HUES6 (cell line): ENCODE measurements around the gene CELSR1.

Experiments
- H3K27ac ChIP-seq: 2 replicates; pipeline ENCODE4 v1.7.0; 2013; ENCODE audit warnings: low read depth, mild to moderate bottlenecking, low read length, inconsistent platforms
- H3K27me3 ChIP-seq: 2 replicates; pipeline ENCODE4 v1.6.1; 2013; ENCODE audit warnings: low read length; ENCODE audit not compliant: control insufficient read depth, insufficient read depth
- H3K36me3 ChIP-seq: 2 replicates; pipeline ENCODE4 v1.6.1; 2013; ENCODE audit warnings: low read length; ENCODE audit not compliant: control insufficient read depth, insufficient read depth
- H3K4me1 ChIP-seq: 2 replicates; pipeline ENCODE4 v1.6.1; 2013; ENCODE audit warnings: low read length; ENCODE audit not compliant: control insufficient read depth, insufficient read depth
- H3K4me3 ChIP-seq: 2 replicates; pipeline ENCODE4 v1.5.1; 2013; ENCODE audit warnings: low read depth, low read length
- H3K9ac ChIP-seq: one replicate; pipeline ENCODE4 v1.6.1; 2013; ENCODE audit warnings: mild to moderate bottlenecking, low read length
- H3K9me3 ChIP-seq: 2 replicates; pipeline ENCODE4 v1.6.1; 2013; ENCODE audit warnings: low read depth, low read length; ENCODE audit not compliant: control insufficient read depth, insufficient read depth

Gene CELSR1

GRCh38 chr22:46355996-46356471, 181.4 kb downstream of the CELSR1 start:
- peaks cover 79% of the 10 kb centered on the region for H3K36me3 ChIP-seq
- no peak overlapping the region for H3K27ac ChIP-seq
- H3K4me1 ChIP-seq: no peaks in the 10 kb centered on the region

DNA sequence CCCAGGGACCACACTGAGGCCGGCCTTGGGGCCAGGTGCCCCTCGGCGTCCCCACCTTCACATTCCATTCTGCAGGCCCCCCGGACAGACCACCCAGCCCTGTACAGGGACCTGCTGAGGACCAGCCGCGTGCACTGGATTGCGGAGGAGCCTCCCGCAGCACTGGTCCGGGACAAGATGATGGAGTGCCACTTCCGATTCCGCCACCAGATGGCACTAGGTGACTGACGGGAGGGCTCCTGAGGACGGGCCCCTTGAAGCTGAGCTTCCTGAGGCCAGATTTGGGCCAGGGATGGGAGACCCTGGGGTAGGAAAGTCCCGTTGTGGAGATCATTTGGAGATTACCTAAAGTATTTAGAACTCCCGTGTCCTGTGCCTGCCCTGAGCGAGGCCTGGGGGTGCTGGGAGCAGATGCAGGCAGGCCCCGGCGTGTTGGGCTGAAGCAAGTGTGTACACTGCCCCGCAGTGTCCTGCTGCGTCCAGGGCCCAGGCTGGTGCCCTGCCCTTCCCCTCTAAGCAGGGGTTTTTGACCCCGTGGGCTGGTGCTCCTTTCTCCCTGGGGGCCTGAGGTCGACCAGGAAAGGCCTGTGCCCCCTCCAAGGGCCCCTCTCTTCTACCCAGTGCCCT, 181.9 kb downstream of the CELSR1 start:
- no peaks in the 10 kb centered on the region for H3K4me1 ChIP-seq
- H3K4me3 ChIP-seq: no peak overlapping the region
- H3K27me3 ChIP-seq: no peaks in the 10 kb centered on the region
- H3K36me3 ChIP-seq: peaks cover 85% of the 10 kb centered on the region
- no peak overlapping the region for H3K27ac ChIP-seq
- H3K9me3 ChIP-seq: no peaks in the 10 kb centered on the region
- H3K9ac ChIP-seq: no peak overlapping the region

More at GRCh38 chr22:46355996-46356471, 181.4 kb downstream of the CELSR1 start:
- no peak overlapping the region for H3K4me3 ChIP-seq
- H3K9ac ChIP-seq: no peak overlapping the region
- H3K27me3 ChIP-seq: no peaks in the 10 kb centered on the region
- H3K9me3 ChIP-seq: no peaks in the 10 kb centered on the region

- Histone ChIP-seq H3K27ac (no peak overlapping the region), H3K36me3 (peaks cover 85% of the 10 kb centered on the region), H3K9ac (no peak overlapping the region), H3K9me3 (no peaks in the 10 kb centered on the region), H3K4me3 (no peak overlapping the region), H3K4me1 (no peaks in the 10 kb centered on the region), H3K27me3 (no peaks in the 10 kb centered on the region)
Observed at GRCh38 chr22:46354993-46355305, 182.5 kb downstream of the CELSR1 start.

GRCh38 chr22:46354176-46354992, 183.0 kb downstream of the CELSR1 start:
- Histone ChIP-seq H3K27me3 (no peaks in the 10 kb centered on the region), H3K9ac (no peak overlapping the region), H3K4me1 (no peaks in the 10 kb centered on the region), H3K36me3 (peaks cover 87% of the 10 kb centered on the region), H3K9me3 (no peaks in the 10 kb centered on the region), H3K4me3 (no peak overlapping the region), H3K27ac (no peak overlapping the region)

DNA sequence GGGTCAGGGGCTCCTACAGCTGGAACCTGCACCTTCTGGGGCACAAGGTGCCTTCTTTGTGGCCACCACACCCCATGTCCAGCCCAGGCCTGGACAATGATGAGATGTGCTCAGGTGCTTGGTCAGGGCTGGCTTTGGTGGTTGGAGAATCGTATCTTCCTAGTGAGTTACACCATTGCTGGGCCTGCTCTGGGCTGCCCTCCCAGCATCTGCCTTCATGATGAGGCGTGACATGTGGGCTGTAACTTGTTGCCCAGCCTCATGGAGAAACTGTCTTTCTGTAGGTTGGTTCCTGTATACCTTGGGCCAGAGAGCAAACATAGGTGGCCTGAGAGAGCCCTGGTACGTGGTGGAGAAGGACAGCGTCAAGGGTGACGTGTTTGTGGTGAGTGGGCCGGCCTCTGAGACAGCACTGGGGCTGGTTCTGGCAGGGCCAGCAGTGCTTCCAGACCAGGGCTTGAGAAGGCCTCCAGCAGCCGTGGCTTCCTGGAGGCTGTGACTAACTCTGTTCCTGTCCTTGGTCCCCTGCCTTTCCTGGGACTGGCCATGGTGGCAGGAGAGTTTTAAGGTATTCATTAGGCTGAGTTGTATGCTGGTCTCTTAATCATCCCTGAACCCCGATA, 183.8 kb downstream of the CELSR1 start:
- H3K9me3 ChIP-seq: no peaks in the 10 kb centered on the region
- no peak overlapping the region for H3K9ac ChIP-seq
- no peak overlapping the region for H3K4me3 ChIP-seq
- H3K4me1 ChIP-seq: no peaks in the 10 kb centered on the region
- H3K27ac ChIP-seq: no peak overlapping the region
- H3K27me3 ChIP-seq: no peaks in the 10 kb centered on the region
- H3K36me3 ChIP-seq: peaks cover 87% of the 10 kb centered on the region

DNA sequence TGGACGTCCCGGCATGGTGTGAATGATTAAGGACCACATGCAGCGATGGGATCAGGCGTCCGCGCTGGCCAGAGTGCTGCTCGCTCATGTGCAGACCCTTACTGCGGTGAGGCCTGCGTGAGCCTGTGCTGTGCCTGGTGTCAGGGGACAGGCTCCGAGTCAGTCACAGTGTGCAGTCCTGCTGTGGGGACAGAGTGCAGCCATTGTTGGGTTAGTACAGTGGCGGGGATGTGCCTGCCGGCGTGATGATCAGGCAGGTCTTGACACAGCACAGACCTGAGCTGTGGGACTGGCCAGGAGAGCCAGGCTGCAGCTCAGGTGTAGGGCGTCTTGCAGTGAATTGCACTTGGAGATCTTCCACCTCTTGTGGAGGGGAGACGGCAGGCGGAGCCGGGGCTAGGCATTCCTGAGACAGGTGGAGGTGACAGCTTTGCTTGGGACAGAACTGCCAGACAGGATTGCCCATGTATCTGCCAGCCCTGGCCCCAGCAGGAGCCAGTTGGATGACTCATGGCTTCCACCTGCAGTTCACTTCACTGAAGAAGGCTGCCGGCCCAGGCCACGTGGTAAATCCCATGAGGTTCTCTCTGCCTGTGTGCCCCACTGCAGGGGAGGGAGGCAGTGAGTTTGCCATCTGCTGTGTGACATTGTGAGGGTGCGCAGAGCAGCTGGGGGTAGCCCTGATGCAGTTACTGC, 184.6 kb downstream of the CELSR1 start:
- H3K36me3 ChIP-seq: peaks cover 87% of the 10 kb centered on the region
- no peak overlapping the region for H3K9ac ChIP-seq
- H3K27ac ChIP-seq: no peak overlapping the region
- no peaks in the 10 kb centered on the region for H3K27me3 ChIP-seq
- no peaks in the 10 kb centered on the region for H3K9me3 ChIP-seq
- H3K4me3 ChIP-seq: no peak overlapping the region
- H3K4me1 ChIP-seq: no peaks in the 10 kb centered on the region

GRCh38 chr22:46352276-46352675, 185.1 kb downstream of the CELSR1 start:
- Histone ChIP-seq H3K9ac (no peak overlapping the region), H3K4me1 (no peaks in the 10 kb centered on the region), H3K9me3 (no peaks in the 10 kb centered on the region), H3K27me3 (no peaks in the 10 kb centered on the region), H3K36me3 (peaks cover 89% of the 10 kb centered on the region), H3K4me3 (no peak overlapping the region), H3K27ac (no peak overlapping the region)

- Histone ChIP-seq H3K9ac (no peak overlapping the region), H3K4me1 (no peaks in the 10 kb centered on the region), H3K27me3 (no peaks in the 10 kb centered on the region), H3K4me3 (no peak overlapping the region), H3K36me3 (peaks cover 88% of the 10 kb centered on the region), H3K9me3 (no peaks in the 10 kb centered on the region), H3K27ac (no peak overlapping the region)
Observed at GRCh38 chr22:46351767-46352166, 185.7 kb downstream of the CELSR1 start.

- no peak overlapping the region for H3K27ac ChIP-seq
- H3K4me1 ChIP-seq: no peaks in the 10 kb centered on the region
- H3K36me3 ChIP-seq: peaks cover 88% of the 10 kb centered on the region
- no peak overlapping the region for H3K4me3 ChIP-seq
- peak overlapping the region; percentile 6 for H3K9ac ChIP-seq
- no peaks in the 10 kb centered on the region for H3K9me3 ChIP-seq
- no peaks in the 10 kb centered on the region for H3K27me3 ChIP-seq
Observed at GRCh38 chr22:46351131-46351735, 186.2 kb downstream of the CELSR1 start.

GRCh38 chr22:46350646-46351045, 186.8 kb downstream of the CELSR1 start:
- no peaks in the 10 kb centered on the region for H3K27me3 ChIP-seq
- peaks cover 88% of the 10 kb centered on the region for H3K36me3 ChIP-seq
- H3K9ac ChIP-seq: no peak overlapping the region
- H3K4me3 ChIP-seq: no peak overlapping the region
- H3K9me3 ChIP-seq: no peaks in the 10 kb centered on the region
- H3K4me1 ChIP-seq: no peaks in the 10 kb centered on the region
- no peak overlapping the region for H3K27ac ChIP-seq
